WTC11 (cell line): Measurements from ENCODE around the gene PFKFB3.

Experiments
- CREB1 ChIP-seq: sonication (generic); formaldehyde crosslinking; IDR thresholded peaks from 2 replicates; pipeline ENCODE4 v1.8.0; 2023; ENCODE audit warnings: mild to moderate bottlenecking, missing genetic modification reagents
- RORB ChIP-seq: fragments of 250-450 bp; sonication (Bioruptor Pico); IDR thresholded peaks from 2 replicates; pipeline ENCODE4 v1.9.0; 2021; ENCODE audit warnings: mild to moderate bottlenecking
- SMAD4 ChIP-seq: sonication (generic); formaldehyde crosslinking; IDR thresholded peaks from 2 replicates; pipeline ENCODE4 v1.8.0; 2022; ENCODE audit warnings: mild to moderate bottlenecking, missing genetic modification reagents
- TP53 ChIP-seq: sonication (generic); formaldehyde crosslinking; IDR thresholded peaks from 2 replicates; pipeline ENCODE4 v1.8.1; 2023; ENCODE audit warnings: mild to moderate bottlenecking, missing genetic modification reagents
- ZNF317 ChIP-seq: sonication (generic); formaldehyde crosslinking; IDR thresholded peaks from 2 replicates; pipeline ENCODE4 v1.8.1; 2023; ENCODE audit warnings: low read depth, mild to moderate bottlenecking, moderate library complexity, missing genetic modification reagents, borderline replicate concordance
- TF ChIP-seq, protein P1 (sequence below): fragments of 200-600 bp; IDR thresholded peaks from 2 replicates; pipeline ENCODE4 v1.8.0; 2022; ENCODE audit warnings: antibody characterized with exemption
- TF ChIP-seq, protein P2 (sequence below): sonication (generic); formaldehyde crosslinking; conservative IDR thresholded peaks from 2 replicates; pipeline ENCODE4 v1.8.1; 2022; ENCODE audit warnings: mild to moderate bottlenecking, missing genetic modification reagents
- TF ChIP-seq, protein P3 (sequence below): sonication (generic); formaldehyde crosslinking; IDR thresholded peaks from 2 replicates; pipeline ENCODE4 v1.8.1; 2022; ENCODE audit warnings: low read depth, mild to moderate bottlenecking, moderate library complexity, missing genetic modification reagents, borderline replicate concordance

DNA sequence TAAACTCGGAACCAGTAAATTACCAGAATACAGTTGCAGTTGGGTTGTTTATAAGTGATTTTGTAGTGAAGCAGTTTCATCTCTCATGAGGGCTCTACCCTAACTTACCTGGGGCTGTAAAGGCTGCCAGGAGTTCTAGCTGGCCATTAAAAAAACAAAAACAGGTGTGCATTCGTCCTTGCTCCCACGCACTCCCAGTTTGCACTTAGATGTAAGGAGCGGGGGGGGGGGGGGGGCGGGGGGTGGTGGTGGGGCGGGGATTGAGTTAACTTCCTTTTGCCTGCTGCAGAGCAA is 2.3 kb upstream of the PFKFB3 start:
- TF ChIP-seq CREB1 (CRISPR knock-in tag): no peak
- TF ChIP-seq, protein P1, sequence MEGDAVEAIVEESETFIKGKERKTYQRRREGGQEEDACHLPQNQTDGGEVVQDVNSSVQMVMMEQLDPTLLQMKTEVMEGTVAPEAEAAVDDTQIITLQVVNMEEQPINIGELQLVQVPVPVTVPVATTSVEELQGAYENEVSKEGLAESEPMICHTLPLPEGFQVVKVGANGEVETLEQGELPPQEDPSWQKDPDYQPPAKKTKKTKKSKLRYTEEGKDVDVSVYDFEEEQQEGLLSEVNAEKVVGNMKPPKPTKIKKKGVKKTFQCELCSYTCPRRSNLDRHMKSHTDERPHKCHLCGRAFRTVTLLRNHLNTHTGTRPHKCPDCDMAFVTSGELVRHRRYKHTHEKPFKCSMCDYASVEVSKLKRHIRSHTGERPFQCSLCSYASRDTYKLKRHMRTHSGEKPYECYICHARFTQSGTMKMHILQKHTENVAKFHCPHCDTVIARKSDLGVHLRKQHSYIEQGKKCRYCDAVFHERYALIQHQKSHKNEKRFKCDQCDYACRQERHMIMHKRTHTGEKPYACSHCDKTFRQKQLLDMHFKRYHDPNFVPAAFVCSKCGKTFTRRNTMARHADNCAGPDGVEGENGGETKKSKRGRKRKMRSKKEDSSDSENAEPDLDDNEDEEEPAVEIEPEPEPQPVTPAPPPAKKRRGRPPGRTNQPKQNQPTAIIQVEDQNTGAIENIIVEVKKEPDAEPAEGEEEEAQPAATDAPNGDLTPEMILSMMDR: no peak
- TF ChIP-seq SMAD4 (CRISPR knock-in tag): no peak
- TF ChIP-seq, protein P2, sequence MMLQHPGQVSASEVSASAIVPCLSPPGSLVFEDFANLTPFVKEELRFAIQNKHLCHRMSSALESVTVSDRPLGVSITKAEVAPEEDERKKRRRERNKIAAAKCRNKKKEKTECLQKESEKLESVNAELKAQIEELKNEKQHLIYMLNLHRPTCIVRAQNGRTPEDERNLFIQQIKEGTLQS: no peak
- TF ChIP-seq, protein P3, sequence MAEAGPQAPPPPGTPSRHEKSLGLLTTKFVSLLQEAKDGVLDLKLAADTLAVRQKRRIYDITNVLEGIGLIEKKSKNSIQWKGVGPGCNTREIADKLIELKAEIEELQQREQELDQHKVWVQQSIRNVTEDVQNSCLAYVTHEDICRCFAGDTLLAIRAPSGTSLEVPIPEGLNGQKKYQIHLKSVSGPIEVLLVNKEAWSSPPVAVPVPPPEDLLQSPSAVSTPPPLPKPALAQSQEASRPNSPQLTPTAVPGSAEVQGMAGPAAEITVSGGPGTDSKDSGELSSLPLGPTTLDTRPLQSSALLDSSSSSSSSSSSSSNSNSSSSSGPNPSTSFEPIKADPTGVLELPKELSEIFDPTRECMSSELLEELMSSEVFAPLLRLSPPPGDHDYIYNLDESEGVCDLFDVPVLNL (CRISPR knock-in tag): no peak
- TF ChIP-seq ZNF317 (CRISPR knock-in tag): no peak
- no peak for TF ChIP-seq RORB (CRISPR knock-in tag)
- TF ChIP-seq TP53 (CRISPR knock-in tag): no peak
